Measurements from ENCODE around the gene MOSPD2. TPM values are rescaled to one million over a fixed set of nuclear protein-coding genes. Genes with fewer than 3 reads are reported as not detected.

MOSPD2 gene
- total and polyA plus RNA-seq, 11 donors: 1.4 to 14.7 (median 5.2) TPM

DNA sequence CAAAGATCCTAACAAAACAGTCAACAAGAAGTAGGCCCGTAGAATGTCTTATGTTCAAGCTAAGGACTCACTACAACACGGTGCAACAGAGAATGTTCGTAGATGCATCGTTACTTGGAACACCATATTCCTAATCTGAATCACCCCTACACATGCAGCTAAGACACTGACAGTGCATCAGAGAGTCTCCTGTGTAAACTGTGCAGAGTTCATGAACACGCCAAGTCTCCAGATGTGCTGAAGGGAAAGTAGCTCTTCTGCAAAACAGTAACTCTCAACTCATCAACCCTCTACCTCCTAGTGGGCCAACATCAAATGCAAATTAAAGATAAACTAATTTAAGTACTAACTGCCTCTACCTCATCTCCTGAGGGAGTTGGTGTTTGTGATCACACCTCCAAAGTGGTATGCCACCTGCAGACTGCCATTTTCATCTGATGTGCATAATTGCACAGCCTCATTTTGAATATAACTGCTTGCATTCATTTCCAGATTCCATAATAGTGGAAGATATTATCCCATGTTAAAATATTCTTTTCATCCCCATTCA, 73.5 kb downstream of the MOSPD2 start:
- Histone ChIP-seq H3K36me3 (no peaks in the 10 kb centered on the region), H3K27me3 (no peaks in the 10 kb centered on the region), H3K27ac (no peak overlapping the region), H3K9me3 (no peaks in the 10 kb centered on the region), H3K4me3 (no peak overlapping the region), H3K4me1 (no peaks in the 10 kb centered on the region)
- ATAC-seq: no peak
- WGBS, 4 donors: 88 to 93% (median 89%) methylated on average over 5 of the region's 5 CpGs
- TF ChIP-seq, protein P1, sequence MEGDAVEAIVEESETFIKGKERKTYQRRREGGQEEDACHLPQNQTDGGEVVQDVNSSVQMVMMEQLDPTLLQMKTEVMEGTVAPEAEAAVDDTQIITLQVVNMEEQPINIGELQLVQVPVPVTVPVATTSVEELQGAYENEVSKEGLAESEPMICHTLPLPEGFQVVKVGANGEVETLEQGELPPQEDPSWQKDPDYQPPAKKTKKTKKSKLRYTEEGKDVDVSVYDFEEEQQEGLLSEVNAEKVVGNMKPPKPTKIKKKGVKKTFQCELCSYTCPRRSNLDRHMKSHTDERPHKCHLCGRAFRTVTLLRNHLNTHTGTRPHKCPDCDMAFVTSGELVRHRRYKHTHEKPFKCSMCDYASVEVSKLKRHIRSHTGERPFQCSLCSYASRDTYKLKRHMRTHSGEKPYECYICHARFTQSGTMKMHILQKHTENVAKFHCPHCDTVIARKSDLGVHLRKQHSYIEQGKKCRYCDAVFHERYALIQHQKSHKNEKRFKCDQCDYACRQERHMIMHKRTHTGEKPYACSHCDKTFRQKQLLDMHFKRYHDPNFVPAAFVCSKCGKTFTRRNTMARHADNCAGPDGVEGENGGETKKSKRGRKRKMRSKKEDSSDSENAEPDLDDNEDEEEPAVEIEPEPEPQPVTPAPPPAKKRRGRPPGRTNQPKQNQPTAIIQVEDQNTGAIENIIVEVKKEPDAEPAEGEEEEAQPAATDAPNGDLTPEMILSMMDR (IDR thresholded peaks at IDR 0.05): no peak
- TF ChIP-seq POLR2A (IDR thresholded peaks at IDR 0.05): no peak
- no peak for DNase-seq
- intact Hi-C loops (cut with DNase I): no loop called here

DNA sequence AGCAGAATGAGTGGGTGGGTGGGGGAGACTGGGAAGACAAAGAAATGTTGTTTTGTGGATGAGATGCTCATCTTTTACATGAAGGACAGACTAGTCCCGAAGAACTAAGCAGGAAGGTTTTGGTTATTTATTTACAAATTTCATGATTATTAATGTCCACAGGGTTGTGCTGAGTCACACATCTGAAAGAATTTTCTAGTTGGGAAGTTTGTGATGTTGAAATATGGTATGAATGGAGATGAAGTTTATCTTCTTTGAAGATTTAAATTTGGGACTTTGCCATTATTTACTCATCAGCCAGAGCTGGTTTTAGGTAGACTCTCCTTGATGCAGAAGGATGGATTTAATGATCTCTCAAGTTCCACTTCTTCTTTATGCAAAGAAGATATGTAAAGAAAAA, 75.5 kb downstream of the MOSPD2 start:
- TF ChIP-seq, protein P1 (IDR thresholded peaks at IDR 0.05): no peak
- no peak for TF ChIP-seq POLR2A (IDR thresholded peaks at IDR 0.05)
- H3K36me3 ChIP-seq: no peaks in the 10 kb centered on the region
- no peaks in the 10 kb centered on the region for H3K4me1 ChIP-seq
- DNase-seq (no peak), ATAC-seq (no peak)
- intact Hi-C loops (cut with DNase I): no loop called here
- no peak overlapping the region for H3K4me3 ChIP-seq
- H3K27me3 ChIP-seq: no peaks in the 10 kb centered on the region
- no peaks in the 10 kb centered on the region for H3K9me3 ChIP-seq
- no peak overlapping the region for H3K27ac ChIP-seq
- WGBS, 4 donors: 76 to 82% (median 78%) methylated on average over 1 of the region's 1 CpG

DNA sequence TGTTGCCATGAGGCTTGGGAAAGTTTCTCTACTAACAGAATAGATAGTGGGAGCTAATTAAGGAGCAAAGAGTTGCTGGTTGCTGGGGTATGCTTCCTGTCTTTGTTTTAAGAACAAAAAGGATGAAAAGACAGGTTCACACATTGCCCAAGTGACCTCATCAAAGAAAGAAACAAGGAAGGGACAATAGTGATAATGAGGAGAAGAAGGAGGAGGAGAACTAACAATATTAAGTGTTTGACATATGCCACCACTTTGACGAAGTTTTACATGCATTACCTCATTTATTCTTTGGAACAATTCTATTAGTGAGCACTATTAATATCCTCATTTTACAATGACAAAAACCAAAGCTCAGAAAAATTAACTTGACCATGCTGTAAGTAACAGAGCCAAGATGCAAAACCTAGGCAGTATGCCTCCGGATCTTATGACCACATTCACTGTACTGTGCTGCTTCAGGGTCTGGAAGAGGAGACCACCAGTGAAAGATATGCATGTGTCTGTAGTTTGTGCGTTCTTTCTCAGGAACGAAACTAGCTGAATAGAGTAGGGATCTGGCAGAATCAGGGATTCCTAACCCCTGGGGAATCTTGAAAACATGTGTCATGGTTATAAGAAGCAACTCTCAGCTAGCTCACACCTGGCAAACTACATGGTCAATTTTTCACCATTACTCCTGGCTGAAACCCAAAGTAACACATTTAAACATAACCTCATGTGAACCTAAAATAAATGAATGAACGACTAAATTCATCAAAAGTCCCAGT, 83.8 kb downstream of the MOSPD2 start:
- Histone ChIP-seq H3K27ac (no peak overlapping the region), H3K4me3 (no peak overlapping the region), H3K27me3 (no peaks in the 10 kb centered on the region), H3K4me1 (no peaks in the 10 kb centered on the region), H3K9me3 (no peaks in the 10 kb centered on the region), H3K36me3 (no peaks in the 10 kb centered on the region)
- WGBS, 4 donors: 57 to 74% (median 67%) methylated on average over 5 of the region's 5 CpGs
- no peak for DNase-seq
- intact Hi-C loops (cut with DNase I): no loop called here
- no peak for ATAC-seq
- no peak for TF ChIP-seq POLR2A (IDR thresholded peaks at IDR 0.05)
- TF ChIP-seq, protein P1 (IDR thresholded peaks at IDR 0.05): no peak

DNA sequence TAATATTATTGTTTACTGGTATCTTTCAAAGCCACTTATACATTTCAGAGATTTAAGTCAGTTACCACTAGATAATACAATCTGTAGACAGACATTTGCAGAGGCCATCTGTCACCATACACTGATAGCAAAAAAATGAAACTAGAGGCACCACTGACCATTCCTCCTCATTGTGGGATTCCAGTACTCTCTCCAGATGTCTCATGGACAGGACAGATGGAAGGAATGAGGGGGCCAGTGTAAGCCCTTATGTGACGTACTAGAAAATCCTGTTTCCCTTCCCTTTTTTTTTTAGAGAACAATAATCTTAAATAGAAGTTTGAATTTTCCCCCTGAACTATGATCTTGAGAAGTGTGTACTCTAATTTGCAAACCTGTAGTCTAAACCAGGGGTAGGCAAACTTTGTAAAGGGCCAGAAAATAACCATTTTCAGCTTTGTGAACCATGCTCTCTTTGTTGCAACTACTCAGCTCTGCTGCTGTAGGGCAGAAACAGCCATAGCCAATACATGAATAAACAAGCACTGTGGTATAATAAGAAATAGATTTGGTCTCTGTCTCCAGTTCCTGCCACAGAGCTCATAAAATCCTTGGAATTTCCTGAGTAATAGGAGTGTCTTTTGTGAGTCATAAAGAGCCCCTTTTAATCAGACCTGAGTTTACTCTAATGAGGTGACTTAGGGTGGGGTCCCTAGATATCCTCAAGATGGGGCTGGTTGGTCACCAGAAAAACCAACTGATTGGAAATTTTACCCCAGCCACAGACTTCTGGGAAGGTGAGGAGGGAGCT, 90.4 kb downstream of the MOSPD2 start:
- Histone ChIP-seq H3K9me3 (no peaks in the 10 kb centered on the region), H3K36me3 (no peaks in the 10 kb centered on the region), H3K4me3 (no peak overlapping the region), H3K27ac (no peak overlapping the region), H3K27me3 (peaks cover 0 to 6% (median 0%) of the 10 kb centered on the region in 9 donors), H3K4me1 (no peaks in the 10 kb centered on the region)
- TF ChIP-seq POLR2A (IDR thresholded peaks at IDR 0.05): no peak
- intact Hi-C loops (cut with DNase I): no loop called here
- ATAC-seq: no peak
- WGBS, 4 donors: 41 to 71% (median 55%) methylated on average over 1 of the region's 1 CpG
- no peak for DNase-seq
